ENCODE data around the gene CPEB3.
"Not testable (repeated sequence)": the region's sequence is repeated elsewhere in the genome, so short reads cannot be mapped to it uniquely, and the experiment has no call there.

CPEB3 gene

GRCh38 chr10:92208157-92208720 lies 82.6 kb downstream of the CPEB3 start:
- ATAC-seq: no peak

GRCh38 chr10:92207061-92207460 lies 83.8 kb downstream of the CPEB3 start:
- ATAC-seq: no peak

GRCh38 chr10:92203919-92204623 lies 86.8 kb downstream of the CPEB3 start:
- ATAC-seq: no peak

GRCh38 chr10:92202536-92202935 lies 88.3 kb downstream of the CPEB3 start:
- no peak for ATAC-seq

GRCh38 chr10:92200564-92200963 lies 90.3 kb downstream of the CPEB3 start:
- no peak for ATAC-seq

- no peak for ATAC-seq
Measured at GRCh38 chr10:92187101-92187500, 103.8 kb downstream of the CPEB3 start.

- ATAC-seq: no peak
Measured at GRCh38 chr10:92184977-92185376, 105.9 kb downstream of the CPEB3 start.

- ATAC-seq: no peak
Measured at GRCh38 chr10:92183199-92183598, 107.7 kb downstream of the CPEB3 start.

- no peak for ATAC-seq
Measured at GRCh38 chr10:92181575-92181974, 109.3 kb downstream of the CPEB3 start.

- ATAC-seq: no peak
Measured at GRCh38 chr10:92180399-92180798, 110.5 kb downstream of the CPEB3 start.

- no peak for ATAC-seq
Measured at GRCh38 chr10:92177546-92177945, 113.3 kb downstream of the CPEB3 start.

GRCh38 chr10:92175164-92175563 lies 115.7 kb downstream of the CPEB3 start:
- ATAC-seq: no peak

- no peak for ATAC-seq
Measured at GRCh38 chr10:92173996-92174395, 116.9 kb downstream of the CPEB3 start.

GRCh38 chr10:92164036-92164696 lies 126.7 kb downstream of the CPEB3 start:
- ATAC-seq: no peak

GRCh38 chr10:92162541-92162940 lies 128.3 kb downstream of the CPEB3 start:
- no peak for ATAC-seq

GRCh38 chr10:92156874-92157773 lies 133.8 kb downstream of the CPEB3 start:
- ATAC-seq: no peak

- ATAC-seq: no peak
Measured at GRCh38 chr10:92150823-92151222, 140.1 kb downstream of the CPEB3 start.

GRCh38 chr10:92149261-92149660 lies 141.6 kb downstream of the CPEB3 start:
- ATAC-seq: no peak

- ATAC-seq: no peak
Measured at GRCh38 chr10:92146781-92147180, 144.1 kb downstream of the CPEB3 start.

GRCh38 chr10:92146107-92146506 lies 144.8 kb downstream of the CPEB3 start:
- ATAC-seq: no peak

GRCh38 chr10:92142949-92143348 lies 147.9 kb downstream of the CPEB3 start:
- ATAC-seq: no peak

- ATAC-seq: no peak
Measured at GRCh38 chr10:92142512-92142911, 148.4 kb downstream of the CPEB3 start.

GRCh38 chr10:92141147-92141546 lies 149.7 kb downstream of the CPEB3 start:
- not testable (repeated sequence) for ATAC-seq
